Activated T-helper 1 cell treated with anti-CD3 and anti-CD28 coated beads, Interleukin-12 subunit alpha, Interleukin-12 subunit beta, Interleukin-2, Interleukin-4 antibody, amounts not matched to agents 30 ng/mL and 10 ng/mL and 1 ng/mL, durations not matched to agents 14 hours and 24 hours and 36 hours (primary cell): Measurements from ENCODE around the gene PDE2A. TPM values are rescaled to one million over a fixed set of nuclear protein-coding genes. Genes with fewer than 3 reads are reported as not detected.

Source experiments
- DNase-seq: peaks from one replicate; pipeline ENCODE4 v3.0.0; 2021; ENCODE audit warnings: low spot score
- H3K27ac Mint-ChIP-seq: one replicate; pipeline ENCODE4 v1.8.0; 2021; ENCODE audit warnings: mild to moderate bottlenecking, mixed read lengths
- H3K27me3 Mint-ChIP-seq: one replicate; pipeline ENCODE4 v1.8.0; 2022; ENCODE audit warnings: mild to moderate bottlenecking, moderate library complexity, mixed read lengths; ENCODE audit not compliant: insufficient read depth
- H3K36me3 Mint-ChIP-seq: one replicate; pipeline ENCODE4 v1.8.0; 2021; ENCODE audit warnings: low read depth, mixed read lengths
- H3K4me1 Mint-ChIP-seq: one replicate; pipeline ENCODE4 v1.8.0; 2021; ENCODE audit warnings: low read depth, mixed read lengths
- H3K4me3 Mint-ChIP-seq: one replicate; pipeline ENCODE4 v1.8.0; 2021; ENCODE audit warnings: mild to moderate bottlenecking, moderate library complexity, mixed read lengths
- H3K9me3 Mint-ChIP-seq: one replicate; pipeline ENCODE4 v1.8.0; 2021; ENCODE audit warnings: mixed read lengths
- intact Hi-C: fragments of 100-400 bp; cut with micrococcal nuclease; formaldehyde crosslinking; loops from one replicate; pipeline ENCODE4 v1.15.1; 2024
- total RNA-seq: library from RNA; stranded (reverse); gene quantifications from 2 replicates; pipeline ENCODE4 v1.2.3, GENCODE V29; 2022

The PDE2A gene
- total RNA-seq, 1 donor from 2014 or later: 0.57 TPM

GRCh38 chr11:72658989-72659640 lies 15.1 kb downstream of the PDE2A start:
- DNase-seq: no peak
- no peaks in the 10 kb centered on the region for H3K4me1 Mint-ChIP-seq

GRCh38 chr11:72657411-72658100 lies 16.7 kb downstream of the PDE2A start:
- intact Hi-C loops: no loop called here
- no peak for DNase-seq
- Mint-ChIP-seq H3K27ac (no peak overlapping the region), H3K27me3 (peaks cover 20% of the 10 kb centered on the region), H3K4me1 (no peaks in the 10 kb centered on the region), H3K36me3 (no peaks in the 10 kb centered on the region), H3K4me3 (no peak overlapping the region), H3K9me3 (no peaks in the 10 kb centered on the region)

More at GRCh38 chr11:72658989-72659640, 15.1 kb downstream of the PDE2A start:
- Mint-ChIP-seq H3K27ac (no peak overlapping the region), H3K27me3 (peaks cover 19% of the 10 kb centered on the region), H3K36me3 (no peaks in the 10 kb centered on the region), H3K9me3 (no peaks in the 10 kb centered on the region), H3K4me3 (no peak overlapping the region)
- intact Hi-C loops: no loop called here

GRCh38 chr11:72655896-72656464 lies 18.2 kb downstream of the PDE2A start:
- no peaks in the 10 kb centered on the region for H3K36me3 Mint-ChIP-seq
- intact Hi-C loops: no loop called here
- H3K27ac Mint-ChIP-seq: no peak overlapping the region
- H3K4me3 Mint-ChIP-seq: no peak overlapping the region
- peaks cover 25% of the 10 kb centered on the region for H3K27me3 Mint-ChIP-seq
- no peaks in the 10 kb centered on the region for H3K9me3 Mint-ChIP-seq
- DNase-seq: no peak
- H3K4me1 Mint-ChIP-seq: no peaks in the 10 kb centered on the region

GRCh38 chr11:72655014-72655413 lies 19.2 kb downstream of the PDE2A start:
- no peak for DNase-seq
- no peaks in the 10 kb centered on the region for H3K36me3 Mint-ChIP-seq
- H3K9me3 Mint-ChIP-seq: no peaks in the 10 kb centered on the region
- peaks cover 24% of the 10 kb centered on the region for H3K27me3 Mint-ChIP-seq
- no peak overlapping the region for H3K4me3 Mint-ChIP-seq
- H3K27ac Mint-ChIP-seq: no peak overlapping the region
- no peaks in the 10 kb centered on the region for H3K4me1 Mint-ChIP-seq
- intact Hi-C loops: no loop called here

- Mint-ChIP-seq H3K4me3 (no peak overlapping the region), H3K4me1 (no peaks in the 10 kb centered on the region), H3K36me3 (no peaks in the 10 kb centered on the region), H3K9me3 (no peaks in the 10 kb centered on the region), H3K27me3 (peaks cover 18% of the 10 kb centered on the region), H3K27ac (no peak overlapping the region)
- DNase-seq: no peak
- intact Hi-C loops: no loop called here
Observed at GRCh38 chr11:72653649-72654048, 20.6 kb downstream of the PDE2A start.

GRCh38 chr11:72652873-72653630 lies 21.2 kb downstream of the PDE2A start:
- DNase-seq: no peak
- H3K36me3 Mint-ChIP-seq: no peaks in the 10 kb centered on the region
- no peaks in the 10 kb centered on the region for H3K9me3 Mint-ChIP-seq
- no peak overlapping the region for H3K27ac Mint-ChIP-seq
- peaks cover 16% of the 10 kb centered on the region for H3K27me3 Mint-ChIP-seq
- intact Hi-C loops: no loop called here
- H3K4me3 Mint-ChIP-seq: no peak overlapping the region
- H3K4me1 Mint-ChIP-seq: no peaks in the 10 kb centered on the region

- Mint-ChIP-seq H3K4me1 (no peaks in the 10 kb centered on the region), H3K36me3 (no peaks in the 10 kb centered on the region), H3K27me3 (peaks cover 16% of the 10 kb centered on the region), H3K27ac (no peak overlapping the region), H3K9me3 (no peaks in the 10 kb centered on the region), H3K4me3 (no peak overlapping the region)
- DNase-seq: no peak
- intact Hi-C loops: no loop called here
Observed at GRCh38 chr11:72652133-72652532, 22.1 kb downstream of the PDE2A start.

GRCh38 chr11:72649215-72649976 lies 24.8 kb downstream of the PDE2A start:
- intact Hi-C loops: no loop called here
- no peaks in the 10 kb centered on the region for H3K4me1 Mint-ChIP-seq
- peaks cover 13% of the 10 kb centered on the region for H3K27me3 Mint-ChIP-seq
- no peaks in the 10 kb centered on the region for H3K36me3 Mint-ChIP-seq
- no peaks in the 10 kb centered on the region for H3K9me3 Mint-ChIP-seq
- no peak overlapping the region for H3K4me3 Mint-ChIP-seq
- H3K27ac Mint-ChIP-seq: no peak overlapping the region
- no peak for DNase-seq

GRCh38 chr11:72648384-72649136 lies 25.7 kb downstream of the PDE2A start:
- peaks cover 13% of the 10 kb centered on the region for H3K27me3 Mint-ChIP-seq
- no peak overlapping the region for H3K27ac Mint-ChIP-seq
- no peaks in the 10 kb centered on the region for H3K9me3 Mint-ChIP-seq
- no peaks in the 10 kb centered on the region for H3K4me1 Mint-ChIP-seq
- H3K36me3 Mint-ChIP-seq: no peaks in the 10 kb centered on the region
- intact Hi-C loops: no loop called here
- no peak overlapping the region for H3K4me3 Mint-ChIP-seq
- no peak for DNase-seq

- no peaks in the 10 kb centered on the region for H3K4me1 Mint-ChIP-seq
- no peaks in the 10 kb centered on the region for H3K36me3 Mint-ChIP-seq
- no peaks in the 10 kb centered on the region for H3K9me3 Mint-ChIP-seq
- intact Hi-C loops: no loop called here
- DNase-seq: no peak
- H3K27ac Mint-ChIP-seq: no peak overlapping the region
- H3K4me3 Mint-ChIP-seq: no peak overlapping the region
- peaks cover 12% of the 10 kb centered on the region for H3K27me3 Mint-ChIP-seq
Observed at GRCh38 chr11:72647882-72648281, 26.3 kb downstream of the PDE2A start.

GRCh38 chr11:72646472-72646871 lies 27.8 kb downstream of the PDE2A start:
- Mint-ChIP-seq H3K27ac (no peak overlapping the region), H3K4me3 (no peak overlapping the region), H3K4me1 (no peaks in the 10 kb centered on the region)

GRCh38 chr11:72646024-72646423 lies 28.2 kb downstream of the PDE2A start:
- no peak overlapping the region for H3K27ac Mint-ChIP-seq
- H3K36me3 Mint-ChIP-seq: no peaks in the 10 kb centered on the region
- no peak for DNase-seq
- H3K4me1 Mint-ChIP-seq: no peaks in the 10 kb centered on the region
- intact Hi-C loops: no loop called here
- H3K9me3 Mint-ChIP-seq: no peaks in the 10 kb centered on the region
- H3K4me3 Mint-ChIP-seq: no peak overlapping the region
- peaks cover 5% of the 10 kb centered on the region for H3K27me3 Mint-ChIP-seq

More at GRCh38 chr11:72646472-72646871, 27.8 kb downstream of the PDE2A start:
- H3K27me3 Mint-ChIP-seq: peaks cover 5% of the 10 kb centered on the region
- no peaks in the 10 kb centered on the region for H3K9me3 Mint-ChIP-seq
- intact Hi-C loops: no loop called here
- H3K36me3 Mint-ChIP-seq: no peaks in the 10 kb centered on the region
- DNase-seq: no peak
